SK-N-SH (cell line): ENCODE results near the gene SPATC1L.
"Not testable (repeated sequence)": the region's sequence is repeated elsewhere in the genome, so short reads cannot be mapped to it uniquely, and the experiment has no call there.

Experiments used
- EZH2phosphoT487 ChIP-seq: fragments of 200-600 bp; sonication (generic); IDR thresholded peaks from 2 replicates; pipeline ENCODE4 v1.6.1; 2017; ENCODE audit warnings: low read depth, mixed run types, mild to moderate bottlenecking, antibody characterized with exemption, moderate library complexity, borderline replicate concordance
- GABPA ChIP-seq: IDR thresholded peaks from 2 replicates; pipeline ENCODE4 v1.4.0; 2012; ENCODE audit warnings: low read depth, mild to moderate bottlenecking
- RAD21 ChIP-seq: IDR thresholded peaks from 2 replicates; pipeline ENCODE4 v1.6.1; 2012; ENCODE audit warnings: mild to moderate bottlenecking, low read length
- SMC3 ChIP-seq: IDR thresholded peaks from 2 replicates; pipeline ENCODE4 v1.6.1; 2012; ENCODE audit warnings: low read depth, low read length, improper control_type of control experiment
- TCF12 ChIP-seq: IDR thresholded peaks from 2 replicates; pipeline ENCODE4 v1.4.0; 2012
- TF ChIP-seq, protein P1 (sequence below): fragments of 200-600 bp; sonication (generic); IDR thresholded peaks from 2 replicates; pipeline ENCODE4 v1.6.1; 2017; ENCODE audit warnings: antibody characterized with exemption, mild to moderate bottlenecking, moderate library complexity

DNA sequence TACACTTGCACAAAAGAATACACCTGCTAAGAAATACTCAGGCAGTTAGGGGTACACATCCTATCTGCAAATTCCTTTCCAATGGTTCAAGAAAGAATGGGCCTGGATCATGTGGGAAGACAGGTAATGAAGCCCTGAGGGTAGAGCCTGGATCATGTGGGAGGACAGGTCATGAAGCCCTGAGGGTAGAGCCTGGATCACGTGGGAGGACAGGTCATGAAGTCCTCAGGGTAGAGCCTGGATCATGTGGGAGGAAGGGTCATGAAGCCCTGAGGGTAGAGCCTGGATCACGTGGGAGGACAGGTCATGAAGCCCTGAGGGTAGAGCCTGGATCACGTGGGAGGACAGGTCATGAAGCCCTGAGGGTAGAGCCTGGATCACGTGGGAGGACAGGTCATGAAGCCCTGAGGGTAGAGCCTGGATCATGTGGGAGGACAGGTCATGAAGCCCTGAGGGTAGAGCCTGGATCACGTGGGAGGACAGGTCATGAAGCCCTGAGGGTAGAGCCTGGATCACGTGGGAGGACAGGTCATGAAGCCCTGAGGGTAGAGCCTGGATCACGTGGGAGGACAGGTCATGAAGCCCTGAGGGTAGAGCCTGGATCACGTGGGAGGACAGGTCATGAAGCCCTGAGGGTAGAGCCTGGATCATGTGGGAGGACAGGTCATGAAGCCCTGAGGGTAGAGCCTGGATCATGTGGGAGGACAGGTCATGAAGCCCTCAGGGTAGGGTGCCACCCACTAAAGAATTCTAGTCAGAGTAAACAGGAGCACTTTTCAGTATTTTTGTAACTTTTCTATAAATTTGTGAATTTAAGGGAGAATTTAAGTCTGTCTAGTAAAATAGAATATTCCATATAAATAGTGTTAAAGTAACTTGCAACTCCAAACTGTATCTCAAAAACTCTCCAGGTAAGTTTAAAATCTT lies 16.9 kb upstream of the SPATC1L start:
- TF ChIP-seq, protein P1, sequence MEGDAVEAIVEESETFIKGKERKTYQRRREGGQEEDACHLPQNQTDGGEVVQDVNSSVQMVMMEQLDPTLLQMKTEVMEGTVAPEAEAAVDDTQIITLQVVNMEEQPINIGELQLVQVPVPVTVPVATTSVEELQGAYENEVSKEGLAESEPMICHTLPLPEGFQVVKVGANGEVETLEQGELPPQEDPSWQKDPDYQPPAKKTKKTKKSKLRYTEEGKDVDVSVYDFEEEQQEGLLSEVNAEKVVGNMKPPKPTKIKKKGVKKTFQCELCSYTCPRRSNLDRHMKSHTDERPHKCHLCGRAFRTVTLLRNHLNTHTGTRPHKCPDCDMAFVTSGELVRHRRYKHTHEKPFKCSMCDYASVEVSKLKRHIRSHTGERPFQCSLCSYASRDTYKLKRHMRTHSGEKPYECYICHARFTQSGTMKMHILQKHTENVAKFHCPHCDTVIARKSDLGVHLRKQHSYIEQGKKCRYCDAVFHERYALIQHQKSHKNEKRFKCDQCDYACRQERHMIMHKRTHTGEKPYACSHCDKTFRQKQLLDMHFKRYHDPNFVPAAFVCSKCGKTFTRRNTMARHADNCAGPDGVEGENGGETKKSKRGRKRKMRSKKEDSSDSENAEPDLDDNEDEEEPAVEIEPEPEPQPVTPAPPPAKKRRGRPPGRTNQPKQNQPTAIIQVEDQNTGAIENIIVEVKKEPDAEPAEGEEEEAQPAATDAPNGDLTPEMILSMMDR = not testable (repeated sequence)
- TF ChIP-seq EZH2phosphoT487, GABPA, SMC3, RAD21, TCF12: not testable (repeated sequence)
